K562 (cell line): ENCODE data around the gene ASB15. TPM values are rescaled to one million over a fixed set of nuclear protein-coding genes. Genes with fewer than 3 reads are reported as not detected.

Experiments
- ATAC-seq: fragments of 200-7000 bp; cut with Tn5 transposase; 3 replicates; pipeline ENCODE4 v1.9.1; 2020; ENCODE audit warnings: moderate library complexity
- BruUV-seq: library from RNA; stranded (reverse); fragments of 400-500 nt; replicated peaks from 2 replicates; lab custom pipeline; 2021; lab: Mats Ljungman, UMichigan
- CTCF ChIA-PET: fragments of 300-600 bp; formaldehyde crosslinking; extraction: SDS; loops from one replicate; lab custom pipeline; 2021; ENCODE audit warnings: low intra/inter-chr PET ratio; lab: Yijun Ruan, JAX
- POLR2A ChIA-PET: fragments of 300-600, 350-650 bp; sonication (Branson Sonifier 250); formaldehyde crosslinking; extraction: SDS; loops from one replicate; lab custom pipeline; 2021; ENCODE audit warnings: antibody characterized with exemption, inconsistent platforms; lab: Yijun Ruan, JAX
- DNase-seq, 4 experiments: peaks; one replicate each; pipeline versions ENCODE4 v3.0.0 to v3.0.0-alpha.2; 2011 to 2018; ENCODE audit warnings: low spot score in 3 of 4, mixed read lengths in 3 of 4; ENCODE audit errors: extremely low read depth in 1 of 4
- FAIRE-seq: peaks from 2 replicates; lab custom pipeline; 2011; peaks lifted over from hg19 to GRCh38; lab: Jason Lieb, UNC
- H2AFZ ChIP-seq: 2 replicates; pipeline ENCODE4 v1.6.0; 2011; ENCODE audit warnings: low read depth, low read length, control low read depth, inconsistent platforms
- H3K27ac ChIP-seq: fragments of 200-600 bp; 3 replicates; pipeline ENCODE4 v1.8.0; 2011; ENCODE audit warnings: low read depth, mild to moderate bottlenecking, control low read depth, inconsistent platforms, low read length, moderate library complexity, mixed read lengths; ENCODE audit errors: extremely low read depth
- H3K27me3 ChIP-seq, 2 experiments: fragments of 300-600 bp in 1 of 2; 2 replicates in 1 of 2; 3 replicates in 1 of 2; pipeline versions ENCODE4 v1.6.0 to v1.8.0; 2011; ENCODE audit warnings: inconsistent platforms in 2 of 2, low read length in 2 of 2, mild to moderate bottlenecking in 1 of 2, mixed read lengths in 1 of 2, moderate library complexity in 1 of 2; ENCODE audit not compliant: control insufficient read depth in 2 of 2, insufficient read depth in 2 of 2
- H3K36me3 ChIP-seq: fragments of 300-600 bp; 3 replicates; pipeline ENCODE4 v1.8.0; 2011; ENCODE audit warnings: mild to moderate bottlenecking, low read length, inconsistent platforms; ENCODE audit not compliant: control insufficient read depth, insufficient read depth
- H3K4me1 ChIP-seq, 2 experiments: fragments of 200-600 bp in 1 of 2; replicated peaks in 1 of 2; 2 replicates in 1 of 2; 3 replicates in 1 of 2; pipeline versions ENCODE4 v1.5.1 to v1.8.0; 2011; ENCODE audit warnings: inconsistent platforms in 2 of 2, low read length in 2 of 2, mild to moderate bottlenecking in 1 of 2, mixed read lengths in 1 of 2, moderate library complexity in 1 of 2; ENCODE audit not compliant: control insufficient read depth in 2 of 2, insufficient read depth in 2 of 2
- H3K4me2 ChIP-seq: 2 replicates; pipeline ENCODE4 v1.6.1; 2011; ENCODE audit warnings: low read length, control low read depth, inconsistent platforms, mixed read lengths; ENCODE audit not compliant: insufficient read depth
- H3K4me3 ChIP-seq: fragments of 200-600 bp; sonication (generic), shearing (Covaris generic); 2 replicates; pipeline ENCODE4 v1.5.1; 2016; ENCODE audit warnings: control low read depth, inconsistent platforms
- H3K79me2 ChIP-seq: fragments of 200-600 bp; 3 replicates; pipeline ENCODE4 v1.8.0; 2011; ENCODE audit warnings: low read length, inconsistent platforms; ENCODE audit not compliant: control insufficient read depth, insufficient read depth
- H3K9ac ChIP-seq, 2 experiments: 2 replicates each; pipeline versions ENCODE4 v1.6.0 to v1.6.1; 2011; ENCODE audit warnings: low read depth in 2 of 2, low read length in 2 of 2, control low read depth in 1 of 2, inconsistent platforms in 1 of 2, mild to moderate bottlenecking in 1 of 2, mixed read lengths in 1 of 2; ENCODE audit not compliant: insufficient read depth in 1 of 2
- H3K9me1 ChIP-seq: one replicate; pipeline ENCODE4 v1.6.0; 2011; ENCODE audit warnings: inconsistent platforms, mild to moderate bottlenecking, low read length, moderate library complexity; ENCODE audit not compliant: control insufficient read depth, insufficient read depth
- H3K9me3 ChIP-seq: replicated peaks from 2 replicates; pipeline ENCODE4 v1.5.1; 2011; ENCODE audit warnings: low read depth, low read length, inconsistent platforms; ENCODE audit not compliant: control insufficient read depth, insufficient read depth
- H4K20me1 ChIP-seq: replicated peaks from 2 replicates; pipeline ENCODE4 v1.6.1; 2011; ENCODE audit warnings: low read length, inconsistent platforms, mixed read lengths; ENCODE audit not compliant: control insufficient read depth, insufficient read depth
- MAFF ChIP-seq: IDR thresholded peaks from 2 replicates; pipeline ENCODE4 v1.6.1; 2012; ENCODE audit warnings: low read length, improper control_type of control experiment
- TARDBP ChIP-seq: fragments of 450-650 bp; IDR thresholded peaks from 2 replicates; pipeline ENCODE4 v1.6.1; 2016
- ZZZ3 ChIP-seq: fragments of 450-650 bp; IDR thresholded peaks from 2 replicates; pipeline ENCODE4 v1.6.1; 2016; ENCODE audit warnings: antibody characterized with exemption, mild to moderate bottlenecking, moderate library complexity
- in situ Hi-C: fragments of 300-500 bp; cut with MboI; formaldehyde crosslinking; loops from 4 replicates; pipeline ENCODE4 v1.15.0; 2018; ENCODE audit warnings: inconsistent platforms, mixed read lengths
- intact Hi-C: fragments of 100-400 bp; cut with micrococcal nuclease; formaldehyde crosslinking; loops from 2 replicates; pipeline ENCODE4 v1.14.2; 2022
- polyA plus RNA-seq, 8 experiments: library from polyadenylated mRNA; depleted of rRNA in 4 of 8; stranded (reverse) in 5 of 8; unstranded in 3 of 8; fragments of >200 nt; fragmentation: Nextera tagmentation in 2 of 8; fragmentation: Illumina TruSeq in 1 of 8; extraction: Ambion mirVana in 2 of 8; extraction: Trizol in 1 of 8; gene quantifications; 2 replicates each; pipeline versions ENCODE4 v1.2.1 to v1.2.3, GENCODE V29; 2011 to 2014; ENCODE audit warnings: inconsistent platforms in 1 of 8, missing spikeins in 1 of 8
- total RNA-seq, 7 experiments: library from RNA; depleted of rRNA in 6 of 7; stranded (reverse); fragments of >200 nt in 6 of 7; fragmentation: Illumina TruSeq in 2 of 7; extraction: Trizol in 2 of 7; gene quantifications; 2 replicates each; pipeline versions ENCODE4 v1.2.1 to v1.2.3, GENCODE V29; 2011 to 2021; ENCODE audit warnings: low replicate concordance in 1 of 7
- TF ChIP-seq, protein P1 (sequence below): fragments of 200-800 bp; sonication (Bioruptor generic); IDR thresholded peaks from 2 replicates; pipeline ENCODE4 v1.6.1; 2017; ENCODE audit warnings: missing genetic modification characterization, missing compliant biosample characterization

The ASB15 gene
- total and polyA plus RNA-seq, 9 of the 15 experiments (the other 6 are each of a cell fraction or from before 2014, with no cell fraction given): 0.03 to 0.14 (median 0.04) TPM; not detected in 3

DNA sequence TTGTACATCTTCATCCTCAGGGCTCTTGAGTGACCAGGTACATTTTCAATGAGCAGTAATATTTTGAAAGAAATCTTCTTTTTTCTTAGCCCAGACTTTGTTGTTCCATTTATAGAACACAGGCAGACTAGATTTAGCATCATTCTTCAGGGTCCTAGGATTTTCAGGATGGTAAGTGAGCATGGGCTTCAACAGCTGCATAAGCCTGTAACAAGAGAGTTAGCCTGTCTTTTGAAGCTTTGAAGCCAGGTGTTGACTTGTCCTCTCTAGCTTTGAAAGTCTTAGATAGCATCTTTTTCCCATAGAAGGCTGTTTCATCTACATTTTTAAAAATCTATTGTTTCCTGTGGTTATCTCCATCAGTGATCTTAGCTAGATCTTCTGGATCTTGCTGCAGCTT lies 39.5 kb upstream of the ASB15 start:
- BruUV-seq: no TSS peak
- no peaks in the 10 kb centered on the region for H3K36me3 ChIP-seq
- no peak for TF ChIP-seq ZZZ3
- no peak for TF ChIP-seq MAFF
- TF ChIP-seq, protein P1, sequence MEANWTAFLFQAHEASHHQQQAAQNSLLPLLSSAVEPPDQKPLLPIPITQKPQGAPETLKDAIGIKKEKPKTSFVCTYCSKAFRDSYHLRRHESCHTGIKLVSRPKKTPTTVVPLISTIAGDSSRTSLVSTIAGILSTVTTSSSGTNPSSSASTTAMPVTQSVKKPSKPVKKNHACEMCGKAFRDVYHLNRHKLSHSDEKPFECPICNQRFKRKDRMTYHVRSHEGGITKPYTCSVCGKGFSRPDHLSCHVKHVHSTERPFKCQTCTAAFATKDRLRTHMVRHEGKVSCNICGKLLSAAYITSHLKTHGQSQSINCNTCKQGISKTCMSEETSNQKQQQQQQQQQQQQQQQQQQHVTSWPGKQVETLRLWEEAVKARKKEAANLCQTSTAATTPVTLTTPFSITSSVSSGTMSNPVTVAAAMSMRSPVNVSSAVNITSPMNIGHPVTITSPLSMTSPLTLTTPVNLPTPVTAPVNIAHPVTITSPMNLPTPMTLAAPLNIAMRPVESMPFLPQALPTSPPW: no peak
- TF ChIP-seq TARDBP: no peak
- no peaks in the 10 kb centered on the region for H3K27me3 ChIP-seq
- in situ Hi-C loops (no loop called here), intact Hi-C loops (no loop called here)
- H3K4me2 ChIP-seq: no peak overlapping the region
- ATAC-seq (no peak), DNase-seq (no peak), FAIRE-seq (no peak)
- no peak overlapping the region for H3K9ac ChIP-seq
- CTCF ChIA-PET: no interaction called here
- POLR2A ChIA-PET: interaction anchor here (0.6 kb wide), 1 partner anchor 22 kb away, joined by 3 read pairs; no protein-coding TSS in a partner anchor
- no peaks in the 10 kb centered on the region for H3K9me1 ChIP-seq
- H3K4me3 ChIP-seq: no peak overlapping the region
- H2AFZ ChIP-seq: no peak overlapping the region
- H3K4me1 ChIP-seq: no peaks in the 10 kb centered on the region
- peaks cover 6% of the 10 kb centered on the region for H3K79me2 ChIP-seq
- no peaks in the 10 kb centered on the region for H4K20me1 ChIP-seq
- H3K9me3 ChIP-seq: no peaks in the 10 kb centered on the region
- H3K27ac ChIP-seq: no peak overlapping the region
